ENCODE measurements around the gene GPR180.

Gene GPR180

DNA sequence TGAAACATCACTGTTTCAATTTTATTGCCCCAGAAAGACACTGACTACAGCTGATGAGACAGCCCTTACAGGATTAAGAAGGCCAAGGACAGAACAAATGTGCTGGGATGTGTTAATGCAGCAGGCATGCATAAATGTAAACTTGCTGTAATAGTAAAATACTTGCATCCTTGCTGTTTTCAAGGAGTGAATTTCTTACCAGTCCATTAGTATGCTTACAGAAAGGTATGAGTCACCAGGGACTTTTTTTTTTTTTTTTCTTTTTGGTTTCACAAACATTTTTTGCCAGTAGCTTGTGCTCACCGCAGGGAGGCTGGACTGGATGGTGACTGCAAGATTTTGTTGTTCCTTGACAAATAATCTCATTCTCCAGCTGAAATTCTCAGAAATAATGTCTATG is 55.1 kb downstream of the GPR180 start:
- H3K79me2 ChIP-seq (ENCODE audit: low read length): no peaks in the 10 kb centered on the region
- peak overlapping the region; percentile 58 for H3K4me2 ChIP-seq (ENCODE audit: low read length)
- no peaks in the 10 kb centered on the region for H4K20me1 ChIP-seq (ENCODE audit: insufficient read depth, low read length)
- TF ChIP-seq, protein P1, sequence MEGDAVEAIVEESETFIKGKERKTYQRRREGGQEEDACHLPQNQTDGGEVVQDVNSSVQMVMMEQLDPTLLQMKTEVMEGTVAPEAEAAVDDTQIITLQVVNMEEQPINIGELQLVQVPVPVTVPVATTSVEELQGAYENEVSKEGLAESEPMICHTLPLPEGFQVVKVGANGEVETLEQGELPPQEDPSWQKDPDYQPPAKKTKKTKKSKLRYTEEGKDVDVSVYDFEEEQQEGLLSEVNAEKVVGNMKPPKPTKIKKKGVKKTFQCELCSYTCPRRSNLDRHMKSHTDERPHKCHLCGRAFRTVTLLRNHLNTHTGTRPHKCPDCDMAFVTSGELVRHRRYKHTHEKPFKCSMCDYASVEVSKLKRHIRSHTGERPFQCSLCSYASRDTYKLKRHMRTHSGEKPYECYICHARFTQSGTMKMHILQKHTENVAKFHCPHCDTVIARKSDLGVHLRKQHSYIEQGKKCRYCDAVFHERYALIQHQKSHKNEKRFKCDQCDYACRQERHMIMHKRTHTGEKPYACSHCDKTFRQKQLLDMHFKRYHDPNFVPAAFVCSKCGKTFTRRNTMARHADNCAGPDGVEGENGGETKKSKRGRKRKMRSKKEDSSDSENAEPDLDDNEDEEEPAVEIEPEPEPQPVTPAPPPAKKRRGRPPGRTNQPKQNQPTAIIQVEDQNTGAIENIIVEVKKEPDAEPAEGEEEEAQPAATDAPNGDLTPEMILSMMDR (IDR thresholded peaks at IDR 0.05; ENCODE audit: low read depth, low read length): no peak
- no peak for TF ChIP-seq EZH2phosphoT487 (IDR thresholded peaks at IDR 0.05; ENCODE audit: low read depth)
- no peak overlapping the region for H3K9ac ChIP-seq (ENCODE audit: low read length)
- H3K27me3 ChIP-seq (ENCODE audit: low read depth, low read length): no peaks in the 10 kb centered on the region
- no peaks in the 10 kb centered on the region for H3K36me3 ChIP-seq (replicated peaks; ENCODE audit: low read depth, low read length)
- no peaks in the 10 kb centered on the region for H3K9me3 ChIP-seq (ENCODE audit: insufficient read depth, low read length)
- H3K4me3 ChIP-seq (ENCODE audit: low read length): 0 out of 2 replicates have a peak overlapping the region, but pooled peaks have one; percentile 5
- H3K27ac ChIP-seq (ENCODE audit: low read length): no peak overlapping the region
- peaks cover 22% of the 10 kb centered on the region for H3K4me1 ChIP-seq (ENCODE audit: low read length)
- H2AFZ ChIP-seq (ENCODE audit: low read depth, low read length): no peak overlapping the region

DNA sequence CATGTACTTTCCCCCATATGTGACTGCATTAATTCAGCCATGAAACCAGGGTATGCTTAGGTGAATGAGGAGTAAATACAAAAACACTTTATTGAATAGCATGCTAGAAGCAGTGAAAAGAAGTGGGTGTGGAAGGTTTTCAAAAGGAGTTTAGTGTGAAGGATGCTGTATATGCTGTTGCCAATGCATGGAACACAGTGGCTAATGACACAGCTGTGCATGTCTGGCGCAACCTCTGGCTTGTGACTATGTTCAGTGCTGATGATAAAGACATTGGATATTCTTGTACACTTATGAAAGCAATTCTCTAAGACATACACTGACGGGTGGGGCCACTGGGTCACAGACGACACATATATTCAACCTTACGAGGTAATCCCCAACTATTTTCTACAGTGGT is 55.5 kb downstream of the GPR180 start:
- no peaks in the 10 kb centered on the region for H3K79me2 ChIP-seq (ENCODE audit: low read length)
- H3K9me3 ChIP-seq (ENCODE audit: insufficient read depth, low read length): no peaks in the 10 kb centered on the region
- H3K36me3 ChIP-seq (replicated peaks; ENCODE audit: low read depth, low read length): no peaks in the 10 kb centered on the region
- H3K4me2 ChIP-seq (ENCODE audit: low read length): peak overlapping the region; percentile 58
- H4K20me1 ChIP-seq (ENCODE audit: insufficient read depth, low read length): no peaks in the 10 kb centered on the region
- H3K27ac ChIP-seq (ENCODE audit: low read length): no peak overlapping the region
- TF ChIP-seq, protein P1 (IDR thresholded peaks at IDR 0.05; ENCODE audit: low read depth, low read length): no peak
- TF ChIP-seq EZH2phosphoT487 (IDR thresholded peaks at IDR 0.05; ENCODE audit: low read depth): no peak
- H3K4me3 ChIP-seq (ENCODE audit: low read length): 0 out of 2 replicates have a peak overlapping the region, but pooled peaks have one; percentile 5
- H2AFZ ChIP-seq (ENCODE audit: low read depth, low read length): no peak overlapping the region
- peaks cover 22% of the 10 kb centered on the region for H3K4me1 ChIP-seq (ENCODE audit: low read length)
- peaks cover 2% of the 10 kb centered on the region; the same call in 1 of the 2 replicates for H3K27me3 ChIP-seq (ENCODE audit: low read depth, low read length)
- H3K9ac ChIP-seq (ENCODE audit: low read length): no peak overlapping the region

DNA sequence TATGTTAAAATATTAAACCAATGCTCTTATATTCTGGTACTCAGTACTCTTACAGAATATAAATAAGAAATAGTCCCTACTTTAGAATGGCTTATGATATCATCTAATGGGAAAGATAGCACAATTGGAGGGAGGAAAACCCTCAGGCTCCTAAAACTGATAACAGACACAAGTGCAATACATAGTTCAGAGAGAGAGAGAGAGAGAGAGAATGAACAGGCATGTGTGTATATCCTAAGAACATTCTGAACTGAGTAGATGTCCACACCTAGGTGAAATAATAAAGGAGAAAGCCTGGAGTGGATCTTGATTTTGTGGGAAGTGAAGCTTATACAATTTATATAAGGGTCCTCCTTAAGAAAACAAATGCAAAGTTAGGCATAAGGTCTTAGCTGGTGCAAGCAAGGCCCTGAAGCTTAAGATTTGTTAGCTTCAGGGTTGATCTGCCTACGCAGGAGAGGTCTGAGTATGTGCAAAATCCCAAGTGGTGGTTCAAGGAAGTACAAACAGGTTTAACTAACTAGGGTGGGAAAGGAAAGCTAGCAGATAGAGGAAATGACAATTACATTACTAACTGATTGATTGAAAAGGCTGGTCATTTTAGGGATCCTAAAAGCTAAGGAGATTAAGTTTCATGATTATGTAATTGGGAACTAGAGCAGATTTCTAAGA is 57.4 kb downstream of the GPR180 start:
- H3K36me3 ChIP-seq (replicated peaks; ENCODE audit: low read depth, low read length): no peaks in the 10 kb centered on the region
- H4K20me1 ChIP-seq (ENCODE audit: insufficient read depth, low read length): no peaks in the 10 kb centered on the region
- H3K9me3 ChIP-seq (ENCODE audit: insufficient read depth, low read length): no peaks in the 10 kb centered on the region
- H3K4me2 ChIP-seq (ENCODE audit: low read length): no peak overlapping the region
- peaks cover 15% of the 10 kb centered on the region for H3K27me3 ChIP-seq (ENCODE audit: low read depth, low read length)
- TF ChIP-seq, protein P1 (IDR thresholded peaks at IDR 0.05; ENCODE audit: low read depth, low read length): no peak
- TF ChIP-seq EZH2phosphoT487 (IDR thresholded peaks at IDR 0.05; ENCODE audit: low read depth): no peak
- H3K79me2 ChIP-seq (ENCODE audit: low read length): no peaks in the 10 kb centered on the region
- no peak overlapping the region for H3K27ac ChIP-seq (ENCODE audit: low read length)
- H3K4me3 ChIP-seq (ENCODE audit: low read length): no peak overlapping the region
- H2AFZ ChIP-seq (ENCODE audit: low read depth, low read length): no peak overlapping the region
- H3K9ac ChIP-seq (ENCODE audit: low read length): no peak overlapping the region
- peaks cover 22% of the 10 kb centered on the region for H3K4me1 ChIP-seq (ENCODE audit: low read length)

DNA sequence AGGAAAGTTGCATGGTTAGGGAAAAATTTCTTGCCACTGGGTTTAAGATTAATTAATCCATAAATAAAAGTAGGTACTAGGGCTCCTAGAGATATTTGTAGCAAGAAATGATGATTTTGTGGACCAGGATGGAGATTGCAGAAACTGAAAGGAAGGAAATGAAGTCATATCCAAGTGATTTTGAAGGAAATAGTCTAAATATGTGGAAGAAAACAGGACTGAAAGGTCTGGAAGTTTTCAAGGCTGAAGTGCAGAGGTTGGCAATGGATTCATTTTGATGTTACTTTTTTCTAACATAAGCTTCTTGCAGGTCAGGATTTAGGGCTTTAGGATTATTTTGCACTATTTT is 57.9 kb downstream of the GPR180 start:
- Histone ChIP-seq H3K27me3 (ENCODE audit: low read depth, low read length) (peaks cover 20% of the 10 kb centered on the region), H3K4me1 (ENCODE audit: low read length) (peaks cover 22% of the 10 kb centered on the region), H3K79me2 (ENCODE audit: low read length) (no peaks in the 10 kb centered on the region), H3K36me3 (replicated peaks; ENCODE audit: low read depth, low read length) (no peaks in the 10 kb centered on the region), H3K4me3 (ENCODE audit: low read length) (no peak overlapping the region), H3K9ac (ENCODE audit: low read length) (no peak overlapping the region), H4K20me1 (ENCODE audit: insufficient read depth, low read length) (no peaks in the 10 kb centered on the region), H3K4me2 (ENCODE audit: low read length) (no peak overlapping the region), H3K27ac (ENCODE audit: low read length) (no peak overlapping the region), H3K9me3 (ENCODE audit: insufficient read depth, low read length) (no peaks in the 10 kb centered on the region), H2AFZ (ENCODE audit: low read depth, low read length) (no peak overlapping the region)
- TF ChIP-seq EZH2phosphoT487 (IDR thresholded peaks at IDR 0.05; ENCODE audit: low read depth): no peak
- TF ChIP-seq, protein P1 (IDR thresholded peaks at IDR 0.05; ENCODE audit: low read depth, low read length): no peak

Measured in OCI-LY3 (cell line).